ENCODE results near the gene SH3BP2.

GRCh38 chr4:2808001-2808400 lies 15.1 kb downstream of the SH3BP2 start:
- TF ChIP-seq SRF (IDR thresholded peaks at IDR 0.05; ENCODE audit: low read depth) (no peak), POLR2AphosphoS5 (IDR thresholded peaks at IDR 0.05; ENCODE audit: low read depth, low read length) (no peak), EZH2 (IDR thresholded peaks at IDR 0.05) (no peak), EZH2phosphoT487 (IDR thresholded peaks at IDR 0.05; ENCODE audit: borderline replicate concordance) (no peak), POLR2A (IDR thresholded peaks at IDR 0.05; ENCODE audit: borderline replicate concordance, extremely low read depth, insufficient read depth, insufficient read length) (no peak), TCF7L2 (IDR thresholded peaks at IDR 0.05; ENCODE audit: borderline replicate concordance, extremely low read depth, insufficient read depth, insufficient read length) (no peak)
- TF ChIP-seq, protein P1, sequence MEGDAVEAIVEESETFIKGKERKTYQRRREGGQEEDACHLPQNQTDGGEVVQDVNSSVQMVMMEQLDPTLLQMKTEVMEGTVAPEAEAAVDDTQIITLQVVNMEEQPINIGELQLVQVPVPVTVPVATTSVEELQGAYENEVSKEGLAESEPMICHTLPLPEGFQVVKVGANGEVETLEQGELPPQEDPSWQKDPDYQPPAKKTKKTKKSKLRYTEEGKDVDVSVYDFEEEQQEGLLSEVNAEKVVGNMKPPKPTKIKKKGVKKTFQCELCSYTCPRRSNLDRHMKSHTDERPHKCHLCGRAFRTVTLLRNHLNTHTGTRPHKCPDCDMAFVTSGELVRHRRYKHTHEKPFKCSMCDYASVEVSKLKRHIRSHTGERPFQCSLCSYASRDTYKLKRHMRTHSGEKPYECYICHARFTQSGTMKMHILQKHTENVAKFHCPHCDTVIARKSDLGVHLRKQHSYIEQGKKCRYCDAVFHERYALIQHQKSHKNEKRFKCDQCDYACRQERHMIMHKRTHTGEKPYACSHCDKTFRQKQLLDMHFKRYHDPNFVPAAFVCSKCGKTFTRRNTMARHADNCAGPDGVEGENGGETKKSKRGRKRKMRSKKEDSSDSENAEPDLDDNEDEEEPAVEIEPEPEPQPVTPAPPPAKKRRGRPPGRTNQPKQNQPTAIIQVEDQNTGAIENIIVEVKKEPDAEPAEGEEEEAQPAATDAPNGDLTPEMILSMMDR (IDR thresholded peaks at IDR 0.05 in 2 of 3, conservative IDR thresholded peaks at IDR 0.05 in 1 of 3; ENCODE audit: borderline replicate concordance in 1 of 3, insufficient read depth in 1 of 3, low read depth in 2 of 3, low read length in 2 of 3) = no peak
- TF ChIP-seq, protein P2, sequence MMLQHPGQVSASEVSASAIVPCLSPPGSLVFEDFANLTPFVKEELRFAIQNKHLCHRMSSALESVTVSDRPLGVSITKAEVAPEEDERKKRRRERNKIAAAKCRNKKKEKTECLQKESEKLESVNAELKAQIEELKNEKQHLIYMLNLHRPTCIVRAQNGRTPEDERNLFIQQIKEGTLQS (IDR thresholded peaks at IDR 0.05) = no peak
